ENCODE data around the gene DPF3. TPM values are rescaled to one million over a fixed set of nuclear protein-coding genes. Genes with fewer than 3 reads are reported as not detected.

The DPF3 gene
- total RNA-seq, 2 donors from 2014 or later = 0.13 to 1.2 TPM

DNA sequence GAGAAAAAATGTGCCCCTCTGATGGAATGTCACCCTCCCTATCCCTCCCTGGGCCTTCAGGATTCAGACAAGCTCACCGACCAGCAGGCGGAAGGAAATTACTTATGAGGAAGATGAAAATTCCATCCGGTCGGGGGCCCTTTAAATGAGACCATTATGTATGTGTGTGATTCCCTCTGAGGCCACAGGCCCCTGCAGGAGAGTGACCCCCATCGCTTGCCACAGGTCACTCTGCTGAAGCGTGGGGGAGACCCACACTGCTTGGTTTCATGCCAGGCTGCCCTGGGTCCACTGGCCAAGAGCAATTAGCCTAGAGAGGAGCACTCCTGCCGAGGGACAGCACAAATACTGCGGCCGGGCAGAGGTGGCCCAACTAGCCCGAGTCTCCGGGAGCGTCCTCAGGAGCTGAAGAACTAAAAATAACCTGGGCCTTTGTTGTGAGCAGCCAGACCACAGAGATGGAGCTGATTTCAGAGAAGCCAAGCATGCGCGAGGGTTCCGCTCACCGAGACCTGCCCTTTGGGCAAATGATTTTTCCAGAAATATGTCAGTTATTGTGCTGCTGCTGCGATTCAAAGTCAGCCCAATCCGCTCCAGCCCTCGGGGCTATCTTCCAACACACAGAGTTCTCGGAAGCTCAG, 276.4 kb downstream of the DPF3 start:
- no peaks in the 10 kb centered on the region for H3K36me3 Mint-ChIP-seq (ENCODE audit: low read depth)

DNA sequence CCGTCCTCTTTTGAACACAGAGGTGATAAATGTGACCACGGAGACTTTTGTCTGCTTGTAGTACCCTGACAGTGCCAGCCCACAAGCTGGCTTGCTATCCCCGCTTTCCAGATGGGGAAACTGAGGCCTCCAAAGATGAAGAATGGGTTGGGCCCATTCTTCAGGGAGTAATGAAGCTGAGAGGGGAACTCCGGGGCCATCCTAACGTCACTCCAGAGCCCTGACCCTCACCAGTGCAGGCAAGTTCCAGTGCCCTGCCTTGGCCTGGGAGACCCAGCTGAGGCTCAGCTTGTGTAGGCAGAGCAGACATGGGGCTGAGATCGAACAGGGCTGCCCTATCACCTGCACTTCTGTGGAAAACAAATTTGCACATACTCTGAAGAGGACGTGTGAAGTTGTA, 277.1 kb downstream of the DPF3 start:
- Mint-ChIP-seq H3K27me3 (peaks cover 8% of the 10 kb centered on the region), H3K27ac (no peak overlapping the region), H3K4me1 (peaks cover 5% of the 10 kb centered on the region), H3K36me3 (ENCODE audit: low read depth) (peaks cover 2% of the 10 kb centered on the region), H3K4me3 (no peak overlapping the region)
- DNase-seq = no peak
- ATAC-seq = no peak
- no peaks in the 10 kb centered on the region for H3K9me3 ChIP-seq (ENCODE audit: control insufficient read depth, low read length, poor library complexity, severe bottlenecking)

More for the DNA sequence above, 276.4 kb downstream of the DPF3 start:
- H3K27ac Mint-ChIP-seq = no peak overlapping the region
- H3K4me1 Mint-ChIP-seq = peaks cover 2% of the 10 kb centered on the region
- no peaks in the 10 kb centered on the region for H3K9me3 ChIP-seq (ENCODE audit: control insufficient read depth, low read length, poor library complexity, severe bottlenecking)
- no peak for ATAC-seq
- DNase-seq = no peak
- peaks cover 4% of the 10 kb centered on the region for H3K27me3 Mint-ChIP-seq
- H3K4me3 Mint-ChIP-seq = no peak overlapping the region

DNA sequence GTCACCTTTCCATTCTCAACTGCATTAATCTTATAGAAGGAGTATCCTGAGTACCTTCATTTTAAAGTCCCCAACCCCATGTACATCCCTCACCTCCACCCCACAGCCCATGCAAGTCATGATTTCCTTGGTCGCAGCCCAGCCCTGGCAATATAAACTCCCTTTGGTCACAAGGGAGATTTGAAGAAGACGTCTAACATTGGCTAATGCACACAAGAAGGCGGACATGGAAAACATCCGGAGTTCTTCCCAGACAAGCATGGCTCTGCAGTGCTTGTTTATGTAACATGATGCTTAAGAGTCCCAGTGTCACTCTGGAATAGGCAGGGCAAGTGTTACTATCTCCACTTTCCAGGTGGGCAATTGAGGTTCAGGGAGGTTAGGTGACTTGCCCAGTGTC, 277.6 kb downstream of the DPF3 start:
- no peak for DNase-seq
- no peak overlapping the region for H3K4me3 Mint-ChIP-seq
- H3K27me3 Mint-ChIP-seq = peaks cover 8% of the 10 kb centered on the region
- peaks cover 5% of the 10 kb centered on the region for H3K4me1 Mint-ChIP-seq
- ATAC-seq = no peak
- peaks cover 2% of the 10 kb centered on the region for H3K36me3 Mint-ChIP-seq (ENCODE audit: low read depth)
- no peaks in the 10 kb centered on the region for H3K9me3 ChIP-seq (ENCODE audit: control insufficient read depth, low read length, poor library complexity, severe bottlenecking)
- H3K27ac Mint-ChIP-seq = no peak overlapping the region

DNA sequence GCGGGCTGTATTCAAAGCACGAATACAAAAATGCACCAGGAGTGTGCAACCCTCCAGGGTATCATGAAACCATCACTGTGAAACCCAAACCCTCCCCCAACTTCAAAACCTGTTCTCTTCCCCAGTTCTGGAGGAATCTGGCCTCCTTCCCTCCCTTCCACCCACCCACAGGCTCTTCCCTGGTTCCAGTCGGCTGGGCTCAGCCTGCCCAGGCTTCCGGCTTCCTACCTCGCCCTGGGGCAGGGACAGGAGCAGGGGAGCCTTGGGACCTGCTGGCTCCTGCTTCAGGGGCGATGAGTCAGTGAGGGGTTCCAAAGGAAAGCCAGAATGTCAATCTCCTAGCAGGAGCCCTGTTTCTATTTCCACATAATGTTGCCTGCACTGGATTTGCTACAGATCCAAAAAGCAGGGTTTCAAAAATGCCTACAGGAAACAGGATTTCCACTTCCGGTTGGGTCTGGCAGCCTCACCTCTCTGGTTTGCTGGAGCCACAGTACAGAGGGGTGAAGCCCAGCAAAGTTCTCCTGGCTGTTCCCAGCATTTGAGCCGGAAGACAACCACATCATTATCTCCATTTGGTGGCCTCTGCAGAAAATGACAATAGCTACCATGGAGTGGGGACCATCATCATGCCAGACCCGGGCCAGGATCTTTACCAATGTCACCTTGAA, 278.3 kb downstream of the DPF3 start:
- no peak for ATAC-seq
- H3K27ac Mint-ChIP-seq = no peak overlapping the region
- peaks cover 5% of the 10 kb centered on the region for H3K4me1 Mint-ChIP-seq
- H3K36me3 Mint-ChIP-seq (ENCODE audit: low read depth) = peaks cover 2% of the 10 kb centered on the region
- no peaks in the 10 kb centered on the region for H3K9me3 ChIP-seq (ENCODE audit: control insufficient read depth, low read length, poor library complexity, severe bottlenecking)
- DNase-seq = no peak
- peaks cover 8% of the 10 kb centered on the region for H3K27me3 Mint-ChIP-seq
- no peak overlapping the region for H3K4me3 Mint-ChIP-seq

DNA sequence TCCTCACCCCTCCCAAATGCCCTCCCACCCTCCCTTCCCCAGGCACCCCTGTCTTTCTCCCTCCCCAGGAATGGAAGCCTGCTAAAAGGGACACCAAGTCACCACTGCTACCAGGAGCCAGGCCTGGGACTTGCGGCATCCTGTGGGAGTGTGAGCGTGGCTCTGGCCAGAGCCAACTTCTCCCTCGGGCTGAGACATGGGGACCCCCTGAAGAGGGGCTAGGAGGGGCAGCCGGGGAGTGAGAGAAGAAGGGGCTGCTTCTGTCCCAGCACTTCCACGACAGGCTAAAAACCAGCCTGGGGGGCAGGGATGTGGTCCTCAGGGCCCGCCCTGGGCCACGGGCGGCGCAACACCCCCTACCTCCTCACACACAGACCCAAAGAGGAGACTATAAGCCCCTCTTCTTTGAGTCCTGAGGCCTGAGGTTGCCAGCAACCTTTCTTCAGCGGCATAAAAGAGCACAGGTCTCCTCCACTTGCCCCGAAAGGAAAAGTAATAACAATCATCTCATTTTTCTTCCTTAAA, 278.9 kb downstream of the DPF3 start:
- Mint-ChIP-seq H3K36me3 (ENCODE audit: low read depth) (peaks cover 2% of the 10 kb centered on the region), H3K4me1 (peaks cover 5% of the 10 kb centered on the region), H3K4me3 (no peak overlapping the region), H3K27ac (no peak overlapping the region), H3K27me3 (peaks cover 8% of the 10 kb centered on the region)
- DNase-seq (no peak), ATAC-seq (no peak)
- H3K9me3 ChIP-seq (ENCODE audit: control insufficient read depth, low read length, poor library complexity, severe bottlenecking) = no peaks in the 10 kb centered on the region

DNA sequence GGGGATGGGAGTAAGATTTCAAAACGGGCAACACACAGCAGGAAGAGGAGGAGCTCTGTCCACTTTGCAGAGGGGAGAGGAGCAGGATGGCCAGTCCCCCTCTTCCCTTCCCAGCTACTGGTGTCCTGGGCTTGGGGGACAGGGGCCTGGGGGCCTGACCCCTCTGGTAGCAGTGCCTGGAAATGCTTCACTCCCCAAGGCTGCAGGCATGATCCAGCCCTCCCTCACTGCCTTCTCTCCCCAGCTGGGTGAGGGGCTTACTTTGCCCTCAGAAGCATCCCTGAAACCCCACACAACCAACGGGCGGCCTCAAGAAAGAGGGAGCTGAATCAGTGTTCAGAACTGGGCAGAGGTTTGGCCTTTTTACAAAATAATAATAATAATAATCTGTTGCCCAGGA, 279.5 kb downstream of the DPF3 start:
- Mint-ChIP-seq H3K36me3 (ENCODE audit: low read depth) (peaks cover 2% of the 10 kb centered on the region), H3K27me3 (peaks cover 9% of the 10 kb centered on the region), H3K4me3 (no peak overlapping the region), H3K27ac (no peak overlapping the region), H3K4me1 (peaks cover 6% of the 10 kb centered on the region)
- no peaks in the 10 kb centered on the region for H3K9me3 ChIP-seq (ENCODE audit: control insufficient read depth, low read length, poor library complexity, severe bottlenecking)
- DNase-seq (no peak), ATAC-seq (no peak)

DNA sequence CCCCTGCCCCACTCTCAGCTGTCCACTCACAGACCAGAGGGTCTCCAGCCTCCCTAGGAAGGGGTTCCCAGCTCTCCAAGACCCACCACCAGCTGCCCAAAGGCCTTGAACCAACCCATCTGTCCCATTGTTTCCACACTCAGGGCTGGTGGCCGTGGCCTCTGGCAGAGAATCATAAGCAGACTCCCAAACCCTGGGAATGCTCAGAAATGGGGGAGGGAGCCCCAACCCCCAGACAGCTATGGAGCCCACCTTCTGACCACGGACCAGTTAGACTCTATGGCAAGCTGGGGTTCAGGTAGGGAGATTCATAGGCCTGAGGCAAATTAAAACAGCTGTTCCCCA, 280.0 kb downstream of the DPF3 start:
- H3K27ac Mint-ChIP-seq = no peak overlapping the region
- no peak overlapping the region for H3K4me3 Mint-ChIP-seq
- H3K27me3 Mint-ChIP-seq = peaks cover 13% of the 10 kb centered on the region
- no peaks in the 10 kb centered on the region for H3K9me3 ChIP-seq (ENCODE audit: control insufficient read depth, low read length, poor library complexity, severe bottlenecking)
- H3K36me3 Mint-ChIP-seq (ENCODE audit: low read depth) = peaks cover 2% of the 10 kb centered on the region
- ATAC-seq = no peak
- H3K4me1 Mint-ChIP-seq = peaks cover 8% of the 10 kb centered on the region
- no peak for DNase-seq

DNA sequence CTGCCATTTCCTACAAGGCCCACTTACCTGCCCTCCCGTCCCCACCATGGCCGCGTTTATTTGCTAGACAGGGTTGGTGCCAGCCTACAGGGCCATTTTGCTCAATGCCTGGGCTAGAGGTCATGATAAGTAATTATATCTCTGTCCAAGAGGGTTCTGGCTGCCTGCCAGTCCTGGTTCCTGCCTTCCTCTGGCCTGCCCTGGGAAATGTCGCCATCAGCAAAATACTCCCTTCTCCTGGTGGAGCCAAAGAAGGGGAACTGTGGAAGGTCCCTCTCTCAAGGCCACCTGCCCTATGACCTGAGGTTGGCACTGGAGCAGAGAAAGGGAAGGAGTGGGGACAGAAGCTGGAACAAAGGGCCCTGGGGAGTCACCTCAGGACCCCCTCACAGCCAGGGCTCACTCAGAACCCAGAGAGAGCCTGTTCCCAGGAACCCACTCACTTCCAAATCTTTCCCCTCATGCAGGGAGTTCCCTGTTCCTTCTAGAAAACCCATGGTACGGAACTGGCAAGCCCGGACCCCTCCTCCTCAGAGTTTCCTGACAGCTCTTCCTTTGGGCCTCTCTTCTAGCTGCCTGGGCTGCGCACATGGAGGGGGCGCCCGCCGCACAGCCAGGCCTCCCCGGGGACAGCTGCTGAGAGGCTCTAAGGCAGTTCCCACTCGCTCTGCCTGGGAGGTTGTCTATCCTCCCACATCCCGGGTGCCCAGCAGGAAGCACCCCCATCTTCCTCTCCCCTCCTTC, 280.5 kb downstream of the DPF3 start:
- Mint-ChIP-seq H3K4me1 (peaks cover 8% of the 10 kb centered on the region), H3K27me3 (peaks cover 18% of the 10 kb centered on the region), H3K27ac (no peak overlapping the region), H3K4me3 (no peak overlapping the region), H3K36me3 (ENCODE audit: low read depth) (peaks cover 2% of the 10 kb centered on the region)
- H3K9me3 ChIP-seq (ENCODE audit: control insufficient read depth, low read length, poor library complexity, severe bottlenecking) = no peaks in the 10 kb centered on the region
- no peak for DNase-seq
- ATAC-seq = no peak

DNA sequence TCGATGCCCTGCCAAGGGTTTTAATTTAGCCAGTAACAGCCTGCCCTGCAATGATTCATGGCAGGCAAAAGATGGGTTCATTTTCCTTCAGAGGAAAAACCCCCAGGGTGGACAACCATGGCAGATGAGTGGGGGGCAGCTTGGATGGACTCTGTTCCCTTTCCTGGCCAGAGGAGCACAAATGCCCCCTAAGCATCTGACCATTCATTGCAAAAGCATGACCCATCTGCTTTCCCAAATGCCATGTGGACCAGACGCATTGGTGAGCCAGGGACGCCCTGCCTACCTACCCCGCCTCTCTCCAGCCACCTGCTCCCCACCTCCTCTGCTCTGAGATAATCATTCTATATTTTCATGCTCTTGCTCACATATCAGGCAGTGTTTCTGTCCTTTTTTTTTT, 281.9 kb downstream of the DPF3 start:
- Mint-ChIP-seq H3K27me3 (peaks cover 21% of the 10 kb centered on the region), H3K27ac (no peak overlapping the region), H3K4me3 (no peak overlapping the region), H3K36me3 (ENCODE audit: low read depth) (peaks cover 2% of the 10 kb centered on the region), H3K4me1 (peaks cover 8% of the 10 kb centered on the region)
- H3K9me3 ChIP-seq (ENCODE audit: control insufficient read depth, low read length, poor library complexity, severe bottlenecking) = no peaks in the 10 kb centered on the region
- DNase-seq = no peak
- no peak for ATAC-seq

DNA sequence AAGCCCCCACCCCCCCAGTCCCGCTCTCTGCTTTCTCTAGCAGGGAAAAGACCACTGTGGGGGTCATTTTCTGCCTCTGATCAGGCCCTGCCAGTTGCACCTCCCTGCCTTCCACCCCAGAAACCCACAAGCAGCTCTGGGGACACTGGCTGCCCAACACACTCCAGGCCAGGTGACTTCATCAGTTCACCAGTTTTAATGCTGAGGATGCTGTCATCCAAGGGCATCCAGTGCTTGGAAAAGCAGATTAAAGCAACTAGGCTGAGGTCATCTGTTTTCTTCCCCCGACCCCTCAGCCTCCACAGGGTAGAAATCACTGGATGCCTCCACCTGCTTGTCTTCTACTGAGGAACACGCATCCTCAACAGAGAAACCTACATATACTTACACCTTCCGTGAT, 282.4 kb downstream of the DPF3 start:
- H3K27me3 Mint-ChIP-seq = peaks cover 21% of the 10 kb centered on the region
- ATAC-seq = no peak
- H3K27ac Mint-ChIP-seq = no peak overlapping the region
- peaks cover 10% of the 10 kb centered on the region for H3K4me1 Mint-ChIP-seq
- H3K36me3 Mint-ChIP-seq (ENCODE audit: low read depth) = peaks cover 2% of the 10 kb centered on the region
- H3K9me3 ChIP-seq (ENCODE audit: control insufficient read depth, low read length, poor library complexity, severe bottlenecking) = no peaks in the 10 kb centered on the region
- DNase-seq = no peak
- H3K4me3 Mint-ChIP-seq = no peak overlapping the region

DNA sequence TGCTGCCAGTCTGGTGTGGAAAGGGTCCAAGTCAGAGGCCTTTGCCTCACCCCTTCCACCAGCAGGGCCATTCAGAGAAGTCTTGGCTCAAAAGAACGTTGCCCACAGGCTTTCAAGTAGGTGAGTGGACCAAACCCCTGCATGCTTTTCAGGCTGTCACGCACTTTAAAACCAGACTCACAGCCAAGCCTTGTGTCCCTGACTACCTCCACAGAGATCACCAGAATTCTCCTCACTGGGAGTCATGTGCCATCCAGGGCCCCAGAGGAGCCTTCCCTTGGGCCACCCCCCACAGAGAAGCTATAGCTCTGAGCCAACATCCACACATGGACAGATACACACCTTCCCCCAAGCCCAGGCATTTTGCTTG, 283.1 kb downstream of the DPF3 start:
- ATAC-seq (no peak), DNase-seq (no peak)
- Mint-ChIP-seq H3K27ac (no peak overlapping the region), H3K4me3 (no peak overlapping the region), H3K4me1 (peaks cover 10% of the 10 kb centered on the region), H3K36me3 (ENCODE audit: low read depth) (peaks cover 2% of the 10 kb centered on the region), H3K27me3 (peaks cover 21% of the 10 kb centered on the region)
- H3K9me3 ChIP-seq (ENCODE audit: control insufficient read depth, low read length, poor library complexity, severe bottlenecking) = no peaks in the 10 kb centered on the region

DNA sequence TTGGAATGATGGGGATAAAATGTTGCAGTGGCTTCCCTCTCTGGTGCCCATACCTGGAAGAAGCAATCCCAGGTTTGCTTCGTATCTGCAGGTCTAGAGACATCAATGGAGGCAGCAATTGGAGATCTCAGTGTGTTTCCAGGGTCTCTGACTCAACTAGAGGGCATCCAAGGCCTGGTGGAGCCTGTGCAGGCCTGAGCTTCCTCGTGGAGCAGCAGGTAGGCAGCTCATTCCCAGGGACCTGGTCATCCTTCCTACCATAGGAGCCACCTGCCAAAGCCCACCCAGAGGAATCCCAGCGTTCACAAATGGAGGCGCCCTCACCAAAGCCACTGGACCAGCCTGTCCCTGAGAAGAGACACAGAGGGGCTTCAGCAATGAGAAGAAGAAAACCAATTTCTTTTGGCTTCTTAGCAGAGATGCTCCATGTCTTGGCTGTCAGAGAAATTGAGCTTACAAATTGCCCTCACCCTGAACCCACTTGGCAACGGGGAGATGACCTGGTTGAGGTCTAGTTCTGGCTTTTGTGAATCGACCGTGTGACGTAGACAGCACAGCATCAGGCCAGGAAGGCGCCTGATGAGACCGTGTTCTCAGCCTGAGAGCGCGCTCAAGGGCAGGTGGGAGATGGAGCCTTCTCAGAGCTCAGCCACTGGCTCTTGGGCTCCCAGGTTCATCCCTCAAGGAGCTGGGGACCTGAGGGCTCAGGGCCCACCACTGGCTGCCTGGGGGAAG, 283.6 kb downstream of the DPF3 start:
- H3K36me3 Mint-ChIP-seq (ENCODE audit: low read depth) = peaks cover 2% of the 10 kb centered on the region
- ATAC-seq (no peak), DNase-seq (no peak)
- H3K27me3 Mint-ChIP-seq = peaks cover 21% of the 10 kb centered on the region
- peaks cover 10% of the 10 kb centered on the region for H3K4me1 Mint-ChIP-seq
- H3K9me3 ChIP-seq (ENCODE audit: control insufficient read depth, low read length, poor library complexity, severe bottlenecking) = no peaks in the 10 kb centered on the region
- H3K4me3 Mint-ChIP-seq = no peak overlapping the region
- no peak overlapping the region for H3K27ac Mint-ChIP-seq

All from T-helper 17 cell (primary cell).